Measurements from ENCODE around the gene GPX1. TPM values are rescaled to one million over a fixed set of nuclear protein-coding genes. Genes with fewer than 3 reads are reported as not detected.

The GPX1 gene
- polyA plus RNA-seq, 1 donor from 2014 or later, result 106 TPM

DNA sequence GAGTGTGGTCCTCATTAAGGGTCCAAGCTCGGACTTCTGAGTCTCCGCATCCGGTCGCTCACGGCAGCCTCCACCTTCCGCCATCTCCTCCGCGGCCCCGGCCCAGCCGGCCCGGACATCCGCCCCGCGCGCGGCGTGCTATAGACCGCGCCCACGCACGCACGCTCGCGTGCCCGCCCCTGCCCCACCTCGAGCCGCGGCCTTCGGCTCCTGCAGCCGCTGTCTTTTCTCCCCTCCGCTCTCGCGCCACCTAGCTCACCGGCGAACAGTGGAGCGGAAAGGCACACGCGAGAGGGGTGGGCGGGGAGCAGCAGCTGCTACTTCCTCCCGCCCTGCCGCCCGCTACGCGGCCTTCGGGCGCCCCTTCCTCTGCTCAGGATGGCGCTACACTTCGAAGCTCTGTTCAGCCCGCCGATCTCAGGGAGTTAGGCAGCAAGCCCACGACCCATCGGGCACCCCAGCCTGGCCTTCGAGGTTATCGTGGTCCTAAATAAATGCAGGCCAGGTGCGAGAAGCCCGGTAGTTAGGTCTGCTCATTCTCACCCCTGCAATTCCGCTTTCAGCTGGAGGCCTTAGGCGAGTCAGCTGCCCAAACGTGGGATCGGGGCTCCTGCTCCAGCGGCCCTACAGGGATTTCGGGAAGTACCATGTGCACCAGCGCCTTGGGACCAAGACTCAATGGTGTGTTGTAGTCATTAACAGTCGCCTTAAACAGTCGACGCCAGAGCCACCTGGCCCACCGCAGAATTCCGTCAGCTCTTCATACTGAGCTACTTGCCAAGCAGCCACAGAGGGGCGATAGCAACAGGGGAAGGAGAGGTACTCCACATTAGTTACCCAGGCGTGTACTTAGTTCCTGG is 18.0 kb downstream of the GPX1 start, which contains the start of gene USP4:
Gene USP4, minus strand, starts transcription at position 113 of the 860 bp plus-strand sequence. Its CDS starts 29 bp downstream, at position 84.
- H3F3A ChIP-seq (ENCODE audit: insufficient read depth, low read length, poor library complexity, severe bottlenecking), result peaks cover 3% of the 10 kb centered on the region
- no peaks in the 10 kb centered on the region for H4K20me1 ChIP-seq (ENCODE audit: insufficient read depth)
- peak within 1 kb of the TSS; percentile 82 for H3K9ac ChIP-seq (ENCODE audit: low read length)
- H3K9me2 ChIP-seq (ENCODE audit: insufficient read depth, low read length), result no peaks in the 10 kb centered on the region
- H3K4me2 ChIP-seq (ENCODE audit: low read length), result peak within 1 kb of the TSS; percentile 96
- H3K36me3 ChIP-seq (ENCODE audit: insufficient read depth, low read length), result no peaks in the 10 kb centered on the region
- peak within 1 kb of the TSS; percentile 87 for H3K27ac ChIP-seq (ENCODE audit: low read length)
- H3K4me3 ChIP-seq (ENCODE audit: low read length), result peak within 1 kb of the TSS; percentile 96
- H3K9me3 ChIP-seq (ENCODE audit: low read length), result no peaks in the 10 kb centered on the region
- no peaks in the 10 kb centered on the region for H3K27me3 ChIP-seq (ENCODE audit: insufficient read depth, low read depth, low read length)
- H3K79me2 ChIP-seq (replicated peaks; ENCODE audit: insufficient read depth, low read length), result peaks cover 24% of the 10 kb centered on the region
- H2AFZ ChIP-seq (ENCODE audit: low read depth, low read length), result peak within 1 kb of the TSS; percentile 77
- peak; percentile 68 for TF ChIP-seq RAD21 (conservative IDR thresholded peaks at IDR 0.05)
- TF ChIP-seq MXI1 (conservative IDR thresholded peaks at IDR 0.05; ENCODE audit: poor library complexity, severe bottlenecking), result peak; percentile 91
- no peak for TF ChIP-seq TAF1 (IDR thresholded peaks at IDR 0.05; ENCODE audit: low read depth)
- TF ChIP-seq EP300 (conservative IDR thresholded peaks at IDR 0.05; ENCODE audit: poor library complexity, severe bottlenecking), result peak; percentile 39
- no peak for TF ChIP-seq EZH2 (IDR thresholded peaks at IDR 0.05; ENCODE audit: borderline replicate concordance, insufficient read depth, low read length, poor library complexity, severe bottlenecking)
- no peak for TF ChIP-seq REST (IDR thresholded peaks at IDR 0.05; ENCODE audit: borderline replicate concordance)
- peak; percentile 70 for TF ChIP-seq CTCF (IDR thresholded peaks at IDR 0.05; ENCODE audit: poor library complexity, severe bottlenecking)
- TF ChIP-seq POLR2AphosphoS5 (IDR thresholded peaks at IDR 0.05), result peak; percentile 58
- TF ChIP-seq SMC3 (conservative IDR thresholded peaks at IDR 0.05; ENCODE audit: poor library complexity), result peak; percentile 74

DNA sequence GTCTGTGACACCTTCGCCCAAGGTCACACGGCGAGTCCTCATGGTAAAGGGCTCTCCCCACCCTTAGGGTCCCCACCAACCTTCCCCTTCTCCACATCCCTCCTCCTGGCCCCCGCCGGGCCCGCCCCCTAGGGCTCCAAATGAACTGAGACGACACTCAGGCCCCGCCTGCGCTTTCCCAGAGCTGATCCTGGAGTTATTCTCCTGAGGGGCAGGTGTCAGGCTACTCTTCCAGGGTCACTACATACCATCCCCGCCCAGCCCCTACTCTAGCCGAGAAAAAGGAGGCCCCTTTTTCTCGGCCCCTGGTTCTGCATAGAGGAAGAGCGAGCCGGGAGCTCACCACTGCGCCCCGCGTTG is 18.6 kb downstream of the GPX1 start:
- Histone ChIP-seq H3K4me2 (ENCODE audit: low read length) (peak overlapping the region; percentile 90), H3K36me3 (ENCODE audit: insufficient read depth, low read length) (no peaks in the 10 kb centered on the region), H3K79me2 (replicated peaks; ENCODE audit: insufficient read depth, low read length) (peaks cover 24% of the 10 kb centered on the region), H2AFZ (ENCODE audit: low read depth, low read length) (peak overlapping the region; percentile 76), H3K27me3 (ENCODE audit: insufficient read depth, low read depth, low read length) (no peaks in the 10 kb centered on the region), H3K4me3 (ENCODE audit: low read length) (peak overlapping the region; percentile 96), H3K27ac (ENCODE audit: low read length) (peak overlapping the region; percentile 87), H3K9ac (ENCODE audit: low read length) (peak overlapping the region; percentile 82), H3F3A (ENCODE audit: insufficient read depth, low read length, poor library complexity, severe bottlenecking) (peaks cover 3% of the 10 kb centered on the region), H4K20me1 (ENCODE audit: insufficient read depth) (no peaks in the 10 kb centered on the region), H3K9me3 (ENCODE audit: low read length) (no peaks in the 10 kb centered on the region), H3K9me2 (ENCODE audit: insufficient read depth, low read length) (no peaks in the 10 kb centered on the region)
- TF ChIP-seq POLR2AphosphoS5 (IDR thresholded peaks at IDR 0.05) (no peak), SMC3 (conservative IDR thresholded peaks at IDR 0.05; ENCODE audit: poor library complexity) (no peak), REST (IDR thresholded peaks at IDR 0.05; ENCODE audit: borderline replicate concordance) (no peak), TAF1 (IDR thresholded peaks at IDR 0.05; ENCODE audit: low read depth) (no peak), MXI1 (conservative IDR thresholded peaks at IDR 0.05; ENCODE audit: poor library complexity, severe bottlenecking) (no peak), RAD21 (conservative IDR thresholded peaks at IDR 0.05) (no peak), CTCF (IDR thresholded peaks at IDR 0.05; ENCODE audit: poor library complexity, severe bottlenecking) (no peak), EZH2 (IDR thresholded peaks at IDR 0.05; ENCODE audit: borderline replicate concordance, insufficient read depth, low read length, poor library complexity, severe bottlenecking) (no peak), EP300 (conservative IDR thresholded peaks at IDR 0.05; ENCODE audit: poor library complexity, severe bottlenecking) (no peak)
